HG03064 (cell line): ENCODE data around the gene CHST15.

Experiments
- ATAC-seq: cut with Tn5 transposase; IDR thresholded peaks from one replicate; pipeline ENCODE4 v1.9.1; 2021; ENCODE audit warnings: low read depth; ENCODE audit not compliant: unreplicated experiment

CHST15 gene

GRCh38 chr10:124016804-124017375 lies 76.5 kb downstream of the CHST15 start:
- ATAC-seq = no peak

- ATAC-seq = no peak
Observed at GRCh38 chr10:124015991-124016390, 77.4 kb downstream of the CHST15 start.

- no peak for ATAC-seq
Observed at GRCh38 chr10:124014416-124015154, 78.8 kb downstream of the CHST15 start.

GRCh38 chr10:124013916-124014315 lies 79.5 kb downstream of the CHST15 start:
- no peak for ATAC-seq

- ATAC-seq = no peak
Observed at GRCh38 chr10:124012991-124013390, 80.4 kb downstream of the CHST15 start.

GRCh38 chr10:124012583-124012982 lies 80.8 kb downstream of the CHST15 start:
- ATAC-seq = no peak

GRCh38 chr10:124012066-124012465 lies 81.3 kb downstream of the CHST15 start:
- no peak for ATAC-seq

GRCh38 chr10:124011464-124011863 lies 81.9 kb downstream of the CHST15 start:
- ATAC-seq = no peak

GRCh38 chr10:124010563-124011131 lies 82.8 kb downstream of the CHST15 start:
- ATAC-seq = no peak

- no peak for ATAC-seq
Observed at GRCh38 chr10:124010024-124010423, 83.4 kb downstream of the CHST15 start.

GRCh38 chr10:124009231-124010015 lies 84.0 kb downstream of the CHST15 start:
- no peak for ATAC-seq

GRCh38 chr10:124008681-124009080 lies 84.7 kb downstream of the CHST15 start:
- ATAC-seq = no peak

GRCh38 chr10:124008187-124008586 lies 85.2 kb downstream of the CHST15 start:
- no peak for ATAC-seq

- no peak for ATAC-seq
Observed at GRCh38 chr10:124007773-124008145, 85.6 kb downstream of the CHST15 start.

GRCh38 chr10:124007102-124007772 lies 86.2 kb downstream of the CHST15 start:
- ATAC-seq = no peak

- no peak for ATAC-seq
Observed at GRCh38 chr10:124006526-124006925, 86.9 kb downstream of the CHST15 start.

- no peak for ATAC-seq
Observed at GRCh38 chr10:124005991-124006392, 87.4 kb downstream of the CHST15 start.

- no peak for ATAC-seq
Observed at GRCh38 chr10:124005091-124005490, 88.3 kb downstream of the CHST15 start.

GRCh38 chr10:124004663-124005004 lies 88.8 kb downstream of the CHST15 start:
- no peak for ATAC-seq

GRCh38 chr10:124003871-124004662 lies 89.3 kb downstream of the CHST15 start:
- ATAC-seq = no peak
